ENCODE results near the gene ROBO1. TPM values are rescaled to one million over a fixed set of nuclear protein-coding genes. Genes with fewer than 3 reads are reported as not detected.

ROBO1 gene
- total and polyA plus RNA-seq, 2 of the 13 experiments (the other 11 are each of a cell fraction or from before 2014, with no cell fraction given), result 52.2 to 71.0 TPM

DNA sequence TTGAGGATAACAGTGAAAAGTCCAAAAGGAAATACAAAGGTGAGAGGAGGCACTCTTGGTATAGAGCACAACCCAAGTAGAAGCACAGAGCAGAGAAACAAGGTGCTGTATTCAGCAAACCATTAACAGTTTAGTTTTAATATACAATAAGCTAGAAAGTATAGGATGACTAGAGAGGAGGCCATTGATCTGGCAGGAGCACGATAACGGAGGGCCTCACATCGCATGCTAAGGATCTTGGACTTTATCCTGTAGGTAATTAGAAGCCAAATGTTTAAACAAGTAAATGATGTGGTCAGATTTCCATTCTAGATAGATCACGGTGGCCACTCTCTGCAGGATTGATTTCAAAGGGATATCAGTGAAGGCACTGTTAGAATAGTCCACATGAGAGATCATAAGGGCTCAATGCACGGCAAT lies 935.0 kb downstream of the ROBO1 start (continued):
- TF ChIP-seq PHF5A (CRISPR knock-in tag; IDR thresholded peaks at IDR 0.05; ENCODE audit: low read depth, unreplicated experiment) (no peak), ZNF878 (CRISPR knock-in tag; IDR thresholded peaks at IDR 0.05) (0 out of 2 replicates have a peak, but pooled peaks have one; percentile 39), CEBPZ (IDR thresholded peaks at IDR 0.05; ENCODE audit: low read length) (no peak), ETV5 (CRISPR knock-in tag; IDR thresholded peaks at IDR 0.05; ENCODE audit: borderline replicate concordance) (peak; percentile 58; the same call in 1 of the 2 replicates), JUNB (CRISPR knock-in tag; IDR thresholded peaks at IDR 0.05; ENCODE audit: borderline replicate concordance) (no peak), MED8 (CRISPR knock-in tag; IDR thresholded peaks at IDR 0.05; ENCODE audit: insufficient replicate concordance) (no peak), NFE2L1 (CRISPR knock-in tag; IDR thresholded peaks at IDR 0.05; ENCODE audit: borderline replicate concordance) (no peak), ATAD3A (CRISPR knock-in tag; IDR thresholded peaks at IDR 0.05) (no peak), ZNF597 (CRISPR knock-in tag; IDR thresholded peaks at IDR 0.05) (no peak), IRF2 (CRISPR knock-in tag; IDR thresholded peaks at IDR 0.05) (peak; percentile 70; the same call in 1 of the 2 replicates), ZNF136 (CRISPR knock-in tag; IDR thresholded peaks at IDR 0.05; ENCODE audit: low read depth) (no peak), ZBTB4 (CRISPR knock-in tag; IDR thresholded peaks at IDR 0.05; ENCODE audit: borderline replicate concordance) (no peak), GABPB1 (CRISPR knock-in tag; IDR thresholded peaks at IDR 0.05) (no peak), TBX3 (IDR thresholded peaks at IDR 0.05; ENCODE audit: borderline replicate concordance) (peak; percentile 70), REST (IDR thresholded peaks at IDR 0.05; ENCODE audit: borderline replicate concordance in 1 of 2, low read depth in 1 of 2, low read length in 2 of 2) (peak in 1 of 2 experiments; percentile 52; a peak in 2 of 4 replicates)
- TF ChIP-seq, protein P1, sequence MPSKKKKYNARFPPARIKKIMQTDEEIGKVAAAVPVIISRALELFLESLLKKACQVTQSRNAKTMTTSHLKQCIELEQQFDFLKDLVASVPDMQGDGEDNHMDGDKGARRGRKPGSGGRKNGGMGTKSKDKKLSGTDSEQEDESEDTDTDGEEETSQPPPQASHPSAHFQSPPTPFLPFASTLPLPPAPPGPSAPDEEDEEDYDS (CRISPR knock-in tag; IDR thresholded peaks at IDR 0.05), result peak; percentile 66
- TF ChIP-seq, protein P2, sequence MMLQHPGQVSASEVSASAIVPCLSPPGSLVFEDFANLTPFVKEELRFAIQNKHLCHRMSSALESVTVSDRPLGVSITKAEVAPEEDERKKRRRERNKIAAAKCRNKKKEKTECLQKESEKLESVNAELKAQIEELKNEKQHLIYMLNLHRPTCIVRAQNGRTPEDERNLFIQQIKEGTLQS (CRISPR knock-in tag; IDR thresholded peaks at IDR 0.05), result no peak
